Measurements from ENCODE around the gene HIBCH.

Gene HIBCH

DNA sequence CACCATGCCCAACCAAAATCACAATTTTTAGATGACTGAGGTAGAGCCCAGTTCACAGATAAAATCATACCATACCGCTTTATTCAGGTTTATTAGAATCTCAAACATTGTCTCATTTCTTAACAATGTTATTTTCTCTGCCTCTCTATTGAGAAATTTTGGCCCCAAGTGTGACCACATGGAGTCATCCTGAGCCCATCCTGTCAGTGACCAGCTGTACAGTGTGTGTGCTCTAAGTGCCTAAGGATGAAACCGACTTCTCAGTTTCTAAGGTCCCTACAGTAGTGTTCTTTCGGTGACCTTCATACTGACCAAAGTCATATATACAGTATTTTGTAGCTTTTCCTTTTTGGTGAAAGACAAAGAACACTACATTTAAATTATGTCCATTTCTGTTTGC is 133.4 kb downstream of the HIBCH start:
- no peak for DNase-seq

DNA sequence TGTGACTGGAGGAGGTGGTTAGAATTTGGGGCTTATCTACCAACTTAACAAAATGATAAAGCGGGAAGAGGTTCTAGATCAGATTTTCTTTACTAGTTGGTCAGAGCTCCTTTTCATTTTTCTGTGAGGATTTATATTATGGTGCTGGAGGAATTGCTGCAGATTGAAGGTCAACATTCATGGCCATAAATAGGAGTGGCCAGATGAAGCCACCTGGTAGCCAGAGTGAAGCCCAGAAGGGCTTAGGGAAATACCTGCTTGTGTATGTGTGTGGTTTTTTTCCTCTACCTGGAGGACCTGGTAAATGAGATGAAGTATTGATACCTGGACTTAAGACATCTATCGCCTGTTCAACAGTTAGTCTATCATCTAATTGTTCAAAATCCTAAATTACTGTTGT is 134.2 kb downstream of the HIBCH start:
- Mint-ChIP-seq H3K27ac (no peak overlapping the region), H3K9me3 (no peaks in the 10 kb centered on the region), H3K36me3 (ENCODE audit: low read depth) (no peaks in the 10 kb centered on the region), H3K4me1 (peaks cover 4% of the 10 kb centered on the region), H3K4me3 (no peak overlapping the region), H3K27me3 (peaks cover 9% of the 10 kb centered on the region)
- ATAC-seq (no peak), DNase-seq (no peak)

More for the DNA sequence above, 133.4 kb downstream of the HIBCH start:
- Mint-ChIP-seq H3K4me3 (no peak overlapping the region), H3K27ac (no peak overlapping the region), H3K4me1 (peaks cover 1% of the 10 kb centered on the region), H3K36me3 (ENCODE audit: low read depth) (peaks cover 2% of the 10 kb centered on the region), H3K9me3 (no peaks in the 10 kb centered on the region), H3K27me3 (peaks cover 6% of the 10 kb centered on the region)
- no peak for ATAC-seq

DNA sequence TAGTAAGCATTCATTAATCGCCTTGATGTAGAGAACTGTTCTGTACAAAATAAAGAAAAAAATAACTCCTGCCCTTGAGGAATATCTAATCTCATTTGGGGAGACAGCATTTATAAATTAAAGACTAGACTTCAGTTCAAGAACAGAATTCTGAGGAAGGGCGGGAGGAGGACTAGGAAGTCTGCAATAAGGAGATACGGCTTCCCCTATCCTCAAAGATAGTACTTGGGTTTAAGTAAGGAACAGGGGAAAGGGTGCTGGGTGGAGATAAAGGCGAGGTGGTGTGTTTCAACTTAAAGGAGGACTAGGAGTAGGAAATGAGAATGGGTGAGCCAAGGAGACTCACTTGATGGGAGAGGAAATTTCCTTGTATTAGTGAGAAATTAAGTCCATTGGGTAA is 135.2 kb downstream of the HIBCH start:
- no peak overlapping the region for H3K4me3 Mint-ChIP-seq
- no peaks in the 10 kb centered on the region for H3K9me3 Mint-ChIP-seq
- no peak overlapping the region for H3K27ac Mint-ChIP-seq
- H3K27me3 Mint-ChIP-seq, result peaks cover 16% of the 10 kb centered on the region
- no peak for DNase-seq
- H3K4me1 Mint-ChIP-seq, result peaks cover 9% of the 10 kb centered on the region
- no peak for ATAC-seq
- H3K36me3 Mint-ChIP-seq (ENCODE audit: low read depth), result no peaks in the 10 kb centered on the region

DNA sequence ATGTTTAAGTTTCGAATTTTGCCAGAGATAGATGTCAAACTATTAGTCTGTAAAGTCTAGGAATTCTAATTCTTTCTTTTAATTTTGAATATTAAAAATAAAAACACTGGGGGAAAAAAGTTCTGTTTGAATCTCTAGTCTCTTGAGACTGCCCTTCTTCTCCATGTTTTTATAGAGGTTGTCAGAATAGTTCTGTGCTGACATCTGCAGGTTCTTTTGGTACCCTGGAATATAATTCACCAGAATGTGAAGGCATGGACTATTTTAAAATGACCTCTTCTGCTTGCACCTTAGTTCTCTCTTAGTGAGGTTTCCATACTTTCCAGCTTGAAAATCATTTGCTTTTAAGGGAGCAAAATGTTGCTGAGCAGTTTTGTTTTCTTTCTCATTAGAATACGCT is 136.1 kb downstream of the HIBCH start:
- Mint-ChIP-seq H3K4me1 (peaks cover 9% of the 10 kb centered on the region), H3K27ac (no peak overlapping the region), H3K9me3 (no peaks in the 10 kb centered on the region), H3K27me3 (peaks cover 20% of the 10 kb centered on the region), H3K36me3 (ENCODE audit: low read depth) (no peaks in the 10 kb centered on the region), H3K4me3 (no peak overlapping the region)
- DNase-seq (no peak), ATAC-seq (no peak)

DNA sequence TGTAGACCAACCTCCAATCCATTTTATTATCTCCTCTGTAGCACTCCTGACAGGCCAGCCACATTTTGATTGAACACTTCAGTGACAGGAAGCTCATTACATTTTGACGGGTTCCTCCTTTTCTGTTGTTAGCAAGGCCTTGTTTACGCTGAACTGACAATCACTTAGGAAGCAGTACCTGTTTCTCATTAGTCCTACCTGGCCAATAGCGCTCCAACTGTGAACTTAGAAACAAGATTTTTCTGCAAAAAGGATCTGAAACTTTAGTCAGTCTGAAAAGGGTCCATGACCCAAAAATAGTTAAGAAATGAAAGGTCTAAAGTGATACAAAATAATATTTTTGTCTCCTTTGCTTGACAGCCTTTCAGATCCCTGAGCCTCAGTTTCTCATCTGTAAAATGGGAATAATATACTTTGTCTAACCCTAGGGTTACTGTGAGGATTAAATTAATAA is 137.5 kb downstream of the HIBCH start:
- no peak overlapping the region for H3K4me3 Mint-ChIP-seq
- H3K27me3 Mint-ChIP-seq, result peaks cover 20% of the 10 kb centered on the region
- no peak overlapping the region for H3K27ac Mint-ChIP-seq
- no peaks in the 10 kb centered on the region for H3K36me3 Mint-ChIP-seq (ENCODE audit: low read depth)
- DNase-seq, result no peak
- no peak for ATAC-seq
- peaks cover 9% of the 10 kb centered on the region for H3K4me1 Mint-ChIP-seq
- H3K9me3 Mint-ChIP-seq, result no peaks in the 10 kb centered on the region

DNA sequence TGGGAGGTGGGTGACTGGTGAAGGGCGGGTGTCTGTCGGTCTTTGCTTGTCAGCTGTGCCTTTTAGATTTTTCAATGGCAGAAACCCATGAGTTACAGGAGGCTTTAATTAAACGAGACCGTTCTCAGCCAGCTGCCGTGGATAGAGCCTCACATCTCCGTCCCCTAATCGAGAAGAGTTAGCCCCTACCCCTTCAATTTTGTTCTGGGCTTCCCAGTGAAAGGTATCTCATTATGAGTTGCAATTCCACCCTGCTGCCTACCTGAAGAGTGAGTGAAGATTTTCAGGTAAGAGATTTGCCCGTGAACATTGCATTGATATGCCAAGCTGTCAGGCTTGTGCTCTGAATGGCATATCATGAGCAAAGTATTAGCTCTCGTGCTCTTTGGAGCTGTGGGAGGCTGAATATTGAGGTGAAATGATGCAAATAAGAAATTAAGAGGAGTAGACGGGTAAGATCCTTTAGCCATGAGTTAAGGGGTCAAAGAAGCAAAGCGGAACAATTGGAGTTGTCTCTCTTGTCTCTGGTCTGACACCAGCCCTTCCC is 138.4 kb downstream of the HIBCH start:
- Mint-ChIP-seq H3K36me3 (ENCODE audit: low read depth) (no peaks in the 10 kb centered on the region), H3K9me3 (no peaks in the 10 kb centered on the region), H3K4me1 (peaks cover 9% of the 10 kb centered on the region), H3K27ac (no peak overlapping the region), H3K27me3 (peaks cover 22% of the 10 kb centered on the region), H3K4me3 (peak overlapping the region; percentile 33)
- DNase-seq (no peak), ATAC-seq (no peak)

DNA sequence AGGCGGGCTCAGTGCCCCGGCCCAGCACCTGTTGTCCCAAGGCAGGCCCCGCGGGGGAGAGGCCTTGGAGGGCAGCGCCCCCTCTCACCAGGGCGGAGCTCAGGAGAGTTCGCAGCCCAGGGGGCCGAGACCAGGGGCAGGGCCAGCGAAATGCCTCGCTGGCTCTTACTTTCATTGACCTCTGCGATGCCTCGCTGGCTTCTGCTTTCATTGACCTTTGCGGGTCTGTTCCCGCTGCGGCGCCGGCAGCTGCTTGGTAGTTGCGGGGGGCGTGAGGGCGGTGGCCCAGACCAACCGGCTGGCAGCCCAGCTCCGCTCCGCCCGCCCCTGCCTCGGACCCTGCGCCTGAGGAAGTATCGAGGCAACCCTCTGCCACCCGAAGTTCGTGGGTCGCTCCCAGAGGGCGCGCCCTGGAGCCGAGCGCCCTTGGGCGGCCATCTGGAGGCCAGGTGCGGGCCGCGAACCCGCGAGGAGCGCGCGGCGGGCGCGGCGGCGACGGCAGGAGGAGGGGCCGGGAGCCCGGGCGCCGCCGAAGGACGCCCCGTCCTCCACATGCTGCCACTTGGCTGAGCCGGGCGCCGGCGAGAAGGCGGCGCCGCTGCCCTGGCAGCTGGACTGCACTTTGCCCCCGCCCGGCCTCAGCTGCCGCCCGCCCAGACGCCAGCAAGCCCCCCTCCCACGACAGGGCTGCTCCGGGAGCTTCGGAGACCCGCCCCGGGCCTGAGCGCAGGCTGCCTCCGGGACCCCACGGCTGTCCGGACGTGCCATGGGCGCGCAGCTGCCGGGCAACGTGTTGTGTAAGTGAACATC is 139.1 kb downstream of the HIBCH start:
- peaks cover 9% of the 10 kb centered on the region for H3K4me1 Mint-ChIP-seq
- H3K4me3 Mint-ChIP-seq, result peak overlapping the region; percentile 33
- peaks cover 22% of the 10 kb centered on the region for H3K27me3 Mint-ChIP-seq
- ATAC-seq, result peak; percentile 81
- H3K27ac Mint-ChIP-seq, result no peak overlapping the region
- DNase-seq, result peak; percentile 32
- no peaks in the 10 kb centered on the region for H3K36me3 Mint-ChIP-seq (ENCODE audit: low read depth)
- H3K9me3 Mint-ChIP-seq, result no peaks in the 10 kb centered on the region

DNA sequence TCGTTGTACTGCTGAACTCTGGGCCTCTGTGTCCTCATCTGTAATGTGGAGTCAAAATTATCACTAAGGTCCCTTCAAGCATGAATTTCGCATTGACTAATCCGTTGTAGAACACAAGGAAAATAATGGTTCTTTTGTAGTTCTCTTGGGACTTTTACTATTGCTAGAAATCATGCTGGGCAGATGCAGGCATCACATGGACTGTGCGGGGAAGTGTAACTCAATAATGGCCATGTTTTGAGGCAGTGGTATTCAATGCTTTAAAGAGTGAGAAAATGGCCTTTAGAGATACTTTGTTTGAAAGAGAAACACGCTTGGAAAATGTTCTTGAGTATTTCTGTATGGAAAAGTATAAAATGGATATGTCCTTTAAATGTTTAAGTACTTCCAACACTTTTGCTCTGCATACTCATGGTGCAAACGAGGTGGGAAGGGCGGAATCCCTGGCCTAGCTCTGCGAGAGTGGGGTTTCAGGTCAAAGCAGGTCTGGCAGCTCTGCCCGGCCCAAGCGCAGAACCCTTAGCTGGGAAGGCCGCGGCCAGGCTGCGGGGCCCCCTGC is 139.8 kb downstream of the HIBCH start:
- Mint-ChIP-seq H3K4me3 (peak overlapping the region; percentile 24), H3K27me3 (peaks cover 22% of the 10 kb centered on the region), H3K4me1 (peaks cover 9% of the 10 kb centered on the region), H3K27ac (no peak overlapping the region), H3K9me3 (no peaks in the 10 kb centered on the region), H3K36me3 (ENCODE audit: low read depth) (no peaks in the 10 kb centered on the region)
- DNase-seq, result no peak
- ATAC-seq, result no peak

DNA sequence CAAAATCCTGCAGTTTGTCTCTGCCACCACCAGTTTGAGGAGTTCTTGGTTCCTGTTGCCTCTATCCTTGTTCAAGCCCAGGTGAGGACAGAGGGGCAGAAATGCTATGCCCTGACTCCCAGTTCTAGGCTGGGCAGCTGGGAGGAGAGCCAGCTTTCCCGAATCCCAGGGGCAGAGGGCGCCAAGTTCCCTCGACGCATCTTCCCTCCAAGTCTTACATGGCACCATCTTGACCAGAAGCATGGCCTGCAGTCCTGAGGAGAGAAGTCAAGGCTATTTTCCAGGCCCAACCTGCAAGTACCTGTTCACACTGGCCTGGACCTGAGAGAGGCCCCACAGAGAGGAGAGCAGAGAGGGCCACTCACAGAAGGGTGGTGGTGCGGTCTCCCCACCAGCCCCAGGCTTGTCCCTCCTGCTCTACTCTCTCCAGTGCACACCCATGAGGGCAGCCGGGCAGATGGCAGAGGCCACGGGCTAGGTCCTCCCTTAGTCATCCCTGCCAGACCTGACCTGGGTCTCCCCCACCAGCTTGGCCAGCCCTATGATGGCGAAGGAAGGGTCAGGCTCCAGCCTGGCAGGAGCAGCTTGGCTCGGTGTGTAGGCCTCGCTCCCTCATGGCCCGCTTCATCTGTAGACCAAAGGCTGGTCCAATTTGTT is 141.4 kb downstream of the HIBCH start:
- H3K4me1 Mint-ChIP-seq, result peaks cover 9% of the 10 kb centered on the region
- peaks cover 11% of the 10 kb centered on the region for H3K9me3 Mint-ChIP-seq
- no peak overlapping the region for H3K27ac Mint-ChIP-seq
- DNase-seq (no peak), ATAC-seq (no peak)
- H3K4me3 Mint-ChIP-seq, result no peak overlapping the region
- peaks cover 22% of the 10 kb centered on the region for H3K27me3 Mint-ChIP-seq
- peaks cover 8% of the 10 kb centered on the region for H3K36me3 Mint-ChIP-seq (ENCODE audit: low read depth)

DNA sequence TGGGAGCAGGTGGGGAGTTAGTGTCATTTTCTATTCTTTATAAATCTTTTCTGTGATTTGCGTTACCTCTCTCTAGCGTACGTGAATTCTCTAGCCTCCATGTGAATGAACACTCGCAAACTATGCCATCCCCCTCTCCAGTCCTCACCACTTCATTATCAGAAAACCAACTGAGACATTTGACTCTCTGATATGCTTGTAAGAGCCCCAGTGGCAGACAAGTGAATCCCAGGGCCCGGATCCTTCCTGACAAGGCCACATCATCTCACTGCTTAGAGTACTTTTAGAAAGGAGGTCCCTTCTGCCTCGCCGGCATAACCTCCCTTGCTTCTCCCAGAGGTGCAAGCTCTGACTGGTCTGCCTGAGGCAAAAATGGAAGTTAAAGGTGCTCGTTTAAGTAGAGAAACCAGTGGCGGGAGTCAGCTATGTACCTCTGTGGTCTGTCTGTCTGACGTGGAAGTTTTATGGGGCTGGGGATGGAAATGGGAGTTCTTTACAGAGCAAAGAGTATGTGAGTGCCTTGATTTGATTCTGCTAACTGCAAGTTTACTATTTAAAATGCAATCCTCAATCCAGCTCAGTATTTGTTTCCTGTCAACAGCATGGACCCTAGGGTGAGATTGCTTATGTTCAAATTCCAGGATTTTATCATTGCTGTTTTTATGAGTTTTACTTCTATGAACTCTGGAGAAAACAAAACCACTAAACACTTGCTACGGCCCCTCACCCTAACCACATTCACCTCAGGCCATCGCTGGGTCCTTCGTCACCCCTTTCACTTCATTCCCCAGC is 142.2 kb downstream of the HIBCH start:
- H3K4me3 Mint-ChIP-seq, result no peak overlapping the region
- H3K27ac Mint-ChIP-seq, result no peak overlapping the region
- ATAC-seq, result no peak
- DNase-seq, result no peak
- H3K4me1 Mint-ChIP-seq, result peaks cover 9% of the 10 kb centered on the region
- H3K27me3 Mint-ChIP-seq, result peaks cover 22% of the 10 kb centered on the region
- peaks cover 11% of the 10 kb centered on the region for H3K9me3 Mint-ChIP-seq
- H3K36me3 Mint-ChIP-seq (ENCODE audit: low read depth), result peaks cover 8% of the 10 kb centered on the region

DNA sequence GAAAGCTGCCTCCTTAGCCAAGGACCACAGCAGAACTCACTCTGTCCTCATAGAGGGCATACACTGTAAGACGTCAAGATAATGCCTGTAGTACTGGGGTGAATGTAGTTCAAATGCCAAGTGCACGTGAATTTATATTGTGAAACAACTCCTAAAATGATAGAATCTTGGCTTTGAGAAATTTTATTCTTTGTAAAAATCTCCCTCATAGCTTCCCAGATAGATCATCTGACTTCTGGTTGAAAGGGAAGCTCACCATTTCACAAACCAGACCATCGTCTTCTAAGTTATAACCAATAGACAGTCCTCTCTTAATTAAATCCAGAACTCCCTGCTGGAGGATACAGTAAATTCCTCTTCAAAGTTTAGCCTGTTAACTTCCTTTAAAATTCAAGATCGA is 146.2 kb downstream of the HIBCH start:
- Mint-ChIP-seq H3K4me3 (no peak overlapping the region), H3K4me1 (no peaks in the 10 kb centered on the region), H3K9me3 (peaks cover 16% of the 10 kb centered on the region), H3K27me3 (peaks cover 2% of the 10 kb centered on the region), H3K27ac (no peak overlapping the region), H3K36me3 (ENCODE audit: low read depth) (peaks cover 8% of the 10 kb centered on the region)
- ATAC-seq (no peak), DNase-seq (no peak)

DNA sequence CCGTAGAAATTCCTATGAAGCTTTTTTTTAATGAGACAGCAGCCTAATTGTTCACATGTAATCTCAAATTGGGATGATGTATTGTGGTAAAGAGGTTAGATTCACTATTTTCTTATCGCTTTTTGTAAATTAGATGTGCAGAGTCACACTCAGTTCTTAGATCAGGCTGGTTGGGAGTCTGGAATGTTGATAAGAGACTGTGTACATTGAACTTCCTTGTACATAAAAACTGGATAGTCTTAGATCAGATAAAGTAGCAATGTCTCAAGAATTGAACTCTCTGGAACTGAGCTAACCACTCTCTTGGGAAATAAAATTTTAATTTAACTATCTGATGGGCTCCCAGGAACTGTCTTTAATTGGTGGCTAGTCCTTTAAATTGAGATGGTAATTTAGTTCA is 149.0 kb downstream of the HIBCH start:
- H3K36me3 Mint-ChIP-seq (ENCODE audit: low read depth), result peaks cover 8% of the 10 kb centered on the region
- H3K27ac Mint-ChIP-seq, result no peak overlapping the region
- no peak for ATAC-seq
- H3K4me3 Mint-ChIP-seq, result no peak overlapping the region
- DNase-seq, result no peak
- no peaks in the 10 kb centered on the region for H3K27me3 Mint-ChIP-seq
- H3K9me3 Mint-ChIP-seq, result peaks cover 28% of the 10 kb centered on the region
- no peaks in the 10 kb centered on the region for H3K4me1 Mint-ChIP-seq

DNA sequence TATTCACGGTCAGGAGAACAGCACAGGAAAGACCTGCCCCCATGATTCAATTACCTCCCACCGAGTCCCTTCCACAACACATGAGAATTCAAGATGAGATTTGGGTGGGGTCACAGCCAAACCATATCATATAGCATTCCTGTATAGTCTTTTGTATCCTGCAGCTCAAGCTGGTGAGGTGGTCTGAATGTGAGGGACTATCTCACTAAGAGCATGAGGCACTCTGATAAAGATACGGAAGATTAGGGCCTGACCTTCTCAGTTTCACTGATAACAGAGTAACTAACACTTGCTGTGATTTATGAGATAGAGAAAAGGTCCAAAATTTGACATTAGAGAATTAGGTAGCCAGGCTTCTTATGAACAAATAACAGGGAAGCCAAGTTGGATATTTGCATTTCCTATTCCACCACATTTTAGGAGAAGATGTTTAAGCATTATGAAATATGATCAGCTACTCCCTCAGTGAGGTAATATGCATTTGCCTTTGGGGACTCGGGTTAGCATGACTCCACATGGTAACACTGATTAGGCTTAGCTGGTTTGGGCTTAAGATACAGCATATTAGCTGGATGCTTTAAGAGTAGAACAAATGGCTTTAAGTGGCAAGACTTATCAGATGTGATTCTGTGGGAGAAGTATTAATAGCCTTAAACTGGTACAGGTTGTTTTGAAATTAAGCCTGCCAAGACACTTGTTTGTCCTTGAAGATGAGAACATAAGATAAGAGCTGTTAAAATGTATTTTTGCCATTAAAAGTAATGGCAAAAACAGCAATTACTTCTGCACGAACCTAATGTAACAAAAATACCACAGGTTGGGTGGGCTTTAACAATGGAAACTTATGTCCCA is 150.2 kb downstream of the HIBCH start:
- Mint-ChIP-seq H3K36me3 (ENCODE audit: low read depth) (peaks cover 8% of the 10 kb centered on the region), H3K27me3 (no peaks in the 10 kb centered on the region), H3K9me3 (peaks cover 32% of the 10 kb centered on the region), H3K27ac (no peak overlapping the region), H3K4me3 (no peak overlapping the region), H3K4me1 (no peaks in the 10 kb centered on the region)
- DNase-seq, result no peak
- ATAC-seq, result no peak

Measured in activated naive CD8-positive, alpha-beta T cell treated with anti-CD3 and anti-CD28 coated beads, Interleukin-2, amount 50 U/mL, for 24 hours (primary cell).